HEK293T (cell line): ENCODE data around the gene DTD1.

Experiments used
- BHLHE40 ChIP-seq: fragments of 450-650 bp; IDR thresholded peaks from 2 replicates; pipeline ENCODE4 v1.6.1; 2016; ENCODE audit warnings: mild to moderate bottlenecking, moderate library complexity, borderline replicate concordance
- LEF1 ChIP-seq: fragments of 450-650 bp; IDR thresholded peaks from 2 replicates; pipeline ENCODE4 v1.6.1; 2017; ENCODE audit warnings: mild to moderate bottlenecking, borderline replicate concordance
- NFRKB ChIP-seq: fragments of 450-650 bp; IDR thresholded peaks from 2 replicates; pipeline ENCODE4 v1.6.1; 2016; ENCODE audit warnings: mild to moderate bottlenecking, moderate library complexity

- TF ChIP-seq BHLHE40 (no peak), LEF1 (no peak), NFRKB (no peak)
Measured at GRCh38 chr20:18728870-18729224, 141.0 kb downstream of the DTD1 start.
